Sigmoid colon (tissue), 7 donors: ENCODE results near the gene GRM4. TPM values are rescaled to one million over a fixed set of nuclear protein-coding genes. Genes with fewer than 3 reads are reported as not detected.

ENCODE experiments used
- DNase-seq: peaks from one replicate; pipeline ENCODE4 v3.0.0-alpha.2; 2019
- H3K27ac ChIP-seq, 4 donors: fragments of 200-600 bp; sonication (generic); one replicate each; pipeline ENCODE4 v1.5.1; 2016 to 2019; ENCODE audit warnings: mild to moderate bottlenecking in 1 of 4
- H3K27me3 ChIP-seq, 3 donors: fragments of 200-600 bp; sonication (generic); one replicate each; pipeline ENCODE4 v1.5.1; 2019; ENCODE audit warnings: mild to moderate bottlenecking in 1 of 3
- H3K36me3 ChIP-seq, 4 donors: fragments of 200-600 bp; sonication (generic); one replicate each; pipeline ENCODE4 v1.5.1; 2016 to 2019
- H3K4me1 ChIP-seq, 4 donors: fragments of 200-600 bp; sonication (generic); one replicate each; pipeline ENCODE4 v1.5.1; 2017 to 2019
- H3K4me3 ChIP-seq, 4 donors: fragments of 200-600 bp; sonication (generic); one replicate each; pipeline ENCODE4 v1.5.1; 2017 to 2019; ENCODE audit warnings: mild to moderate bottlenecking in 2 of 4, moderate library complexity in 1 of 4
- H3K9me3 ChIP-seq, 4 donors: fragments of 200-600 bp in 3 of 4; sonication (generic) in 3 of 4; one replicate each; pipeline versions ENCODE4 v1.5.1 to v1.6.1; 2013 to 2019
- EP300 ChIP-seq, 4 donors: sonication (generic); formaldehyde crosslinking; IDR thresholded peaks; one replicate each; pipeline ENCODE4 v1.6.1; 2017; ENCODE audit warnings: antibody characterized with exemption in 4 of 4
- POLR2A ChIP-seq, 2 donors: fragments of 450-650 bp; IDR thresholded peaks; one replicate each; pipeline ENCODE4 v1.6.1; 2016; ENCODE audit warnings: antibody characterized with exemption in 2 of 2, mild to moderate bottlenecking in 2 of 2, moderate library complexity in 2 of 2
- POLR2AphosphoS5 ChIP-seq, 4 donors: sonication (generic); formaldehyde crosslinking; IDR thresholded peaks; one replicate each; pipeline ENCODE4 v1.6.1; 2017; ENCODE audit warnings: antibody characterized with exemption in 4 of 4
- WGBS, 2 donors: extraction: QIAGEN DNeasy Blood & Tissue Kit; methylation state at CpG; one replicate each; pipeline ENCODE4 v1.1.7; 2013; 5-methylcytosine and 5-hydroxymethylcytosine counted together
- intact Hi-C: fragments of 100-400 bp; cut with DNase I; formaldehyde crosslinking; loops from one replicate; pipeline ENCODE4 v1.15.1; 2023
- polyA plus RNA-seq, 3 donors: library from polyadenylated mRNA; stranded (reverse); fragments of 200-250 nt; gene quantifications; one replicate each; pipeline ENCODE4 v1.2.3, GENCODE V29; 2013
- total RNA-seq, 4 donors: library from RNA; depleted of rRNA; stranded (reverse); fragments of >200 nt; gene quantifications; one replicate each; pipeline ENCODE4 v1.1.0, GENCODE V29; 2016
- TF ChIP-seq, protein P1 (sequence below), 4 experiments: fragments of 450-650 bp in 3 of 4; fragments of 200-600 bp in 1 of 4; IDR thresholded peaks; one replicate each; pipeline ENCODE4 v1.5.1; 2016 to 2019; ENCODE audit warnings: antibody characterized with exemption in 4 of 4, mild to moderate bottlenecking in 3 of 4, moderate library complexity in 2 of 4
- donor health status: healthy with polysubstance abuse.
- donor health status: Bipolar disorder and iron deficiency.
- donor health status: healthy.

The GRM4 gene
- total and polyA plus RNA-seq, 7 donors: 0.07 to 0.14 TPM; not detected in 5

DNA sequence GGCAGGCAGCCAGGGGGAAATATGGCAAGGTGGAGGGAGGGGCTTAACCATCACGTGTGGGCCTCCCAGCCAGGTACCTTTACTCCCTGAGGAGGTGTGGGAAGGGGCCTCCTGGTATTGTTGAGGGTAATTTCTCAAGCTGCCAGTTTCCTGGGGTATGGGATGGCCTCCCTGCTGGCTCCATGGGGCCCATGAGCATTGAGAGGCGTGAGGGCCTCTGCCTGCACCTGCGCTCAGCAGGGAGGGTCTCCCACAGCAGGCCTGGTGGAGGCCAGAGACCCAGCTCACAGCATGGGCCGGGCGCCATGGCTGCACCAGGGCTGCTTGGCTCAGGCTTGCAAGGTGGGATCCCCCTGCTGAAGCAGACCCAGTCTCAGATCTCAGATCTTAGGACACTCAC is 113.0 kb downstream of the GRM4 start:
- H3K27me3 ChIP-seq: peaks cover 0 to 5% (median 0%) of the 10 kb centered on the region in 3 donors
- intact Hi-C loops: no loop called here

DNA sequence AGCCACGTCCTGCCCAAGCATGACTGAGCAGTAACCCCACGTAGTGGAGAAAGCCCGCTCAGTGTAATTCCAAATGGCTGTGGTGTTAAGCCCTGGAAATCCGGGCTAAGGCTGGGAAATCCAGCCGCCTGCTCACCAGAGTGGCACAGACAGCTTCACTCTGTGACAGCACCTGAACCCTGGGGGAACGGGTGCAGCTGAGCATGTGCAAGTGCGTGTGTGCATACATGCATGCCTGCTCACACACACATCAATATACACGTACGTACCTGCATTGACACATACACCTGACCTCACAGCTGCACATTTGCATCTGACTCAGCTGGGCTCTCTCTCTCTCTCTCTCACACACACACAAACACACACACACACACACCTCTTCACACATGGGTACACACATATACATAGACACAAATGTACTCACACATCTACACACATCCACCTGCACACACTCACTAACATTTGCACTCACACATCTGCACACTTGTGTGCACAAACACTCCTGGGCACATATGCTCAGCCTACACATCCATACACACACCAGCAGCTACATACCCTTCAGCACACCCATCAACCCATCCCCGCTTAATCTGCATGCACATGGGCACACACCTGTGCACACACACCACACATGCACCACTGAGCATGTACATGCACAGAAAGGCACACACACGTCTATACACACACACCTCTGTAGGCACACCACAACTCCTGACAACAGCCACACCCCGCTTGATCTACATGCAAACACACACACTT is 114.1 kb downstream of the GRM4 start:
- no peaks in the 10 kb centered on the region for H3K4me1 ChIP-seq
- DNase-seq: no peak
- H3K27me3 ChIP-seq: peaks cover 0 to 5% (median 0%) of the 10 kb centered on the region in 3 donors
- intact Hi-C loops: no loop called here
- H3K4me3 ChIP-seq: no peak overlapping the region
- WGBS, 2 donors: 82% methylated on average over 12 of the region's 12 CpGs
- no peaks in the 10 kb centered on the region for H3K9me3 ChIP-seq
- H3K27ac ChIP-seq: no peak overlapping the region
- no peaks in the 10 kb centered on the region for H3K36me3 ChIP-seq
- TF ChIP-seq POLR2A (IDR thresholded peaks at IDR 0.05) (no peak), POLR2AphosphoS5 (IDR thresholded peaks at IDR 0.05) (no peak), EP300 (IDR thresholded peaks at IDR 0.05) (no peak)
- TF ChIP-seq, protein P1, sequence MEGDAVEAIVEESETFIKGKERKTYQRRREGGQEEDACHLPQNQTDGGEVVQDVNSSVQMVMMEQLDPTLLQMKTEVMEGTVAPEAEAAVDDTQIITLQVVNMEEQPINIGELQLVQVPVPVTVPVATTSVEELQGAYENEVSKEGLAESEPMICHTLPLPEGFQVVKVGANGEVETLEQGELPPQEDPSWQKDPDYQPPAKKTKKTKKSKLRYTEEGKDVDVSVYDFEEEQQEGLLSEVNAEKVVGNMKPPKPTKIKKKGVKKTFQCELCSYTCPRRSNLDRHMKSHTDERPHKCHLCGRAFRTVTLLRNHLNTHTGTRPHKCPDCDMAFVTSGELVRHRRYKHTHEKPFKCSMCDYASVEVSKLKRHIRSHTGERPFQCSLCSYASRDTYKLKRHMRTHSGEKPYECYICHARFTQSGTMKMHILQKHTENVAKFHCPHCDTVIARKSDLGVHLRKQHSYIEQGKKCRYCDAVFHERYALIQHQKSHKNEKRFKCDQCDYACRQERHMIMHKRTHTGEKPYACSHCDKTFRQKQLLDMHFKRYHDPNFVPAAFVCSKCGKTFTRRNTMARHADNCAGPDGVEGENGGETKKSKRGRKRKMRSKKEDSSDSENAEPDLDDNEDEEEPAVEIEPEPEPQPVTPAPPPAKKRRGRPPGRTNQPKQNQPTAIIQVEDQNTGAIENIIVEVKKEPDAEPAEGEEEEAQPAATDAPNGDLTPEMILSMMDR (IDR thresholded peaks at IDR 0.05): no peak

More for the DNA sequence above, 113.0 kb downstream of the GRM4 start:
- TF ChIP-seq POLR2AphosphoS5 (IDR thresholded peaks at IDR 0.05) (no peak), EP300 (IDR thresholded peaks at IDR 0.05) (no peak), POLR2A (IDR thresholded peaks at IDR 0.05) (no peak)
- TF ChIP-seq, protein P1 (IDR thresholded peaks at IDR 0.05): no peak
- DNase-seq: no peak
- Histone ChIP-seq H3K36me3 (no peaks in the 10 kb centered on the region), H3K4me3 (no peak overlapping the region), H3K4me1 (no peaks in the 10 kb centered on the region), H3K27ac (no peak overlapping the region), H3K9me3 (no peaks in the 10 kb centered on the region)
- WGBS, 2 donors: 85% methylated on average over 5 of the region's 5 CpGs

DNA sequence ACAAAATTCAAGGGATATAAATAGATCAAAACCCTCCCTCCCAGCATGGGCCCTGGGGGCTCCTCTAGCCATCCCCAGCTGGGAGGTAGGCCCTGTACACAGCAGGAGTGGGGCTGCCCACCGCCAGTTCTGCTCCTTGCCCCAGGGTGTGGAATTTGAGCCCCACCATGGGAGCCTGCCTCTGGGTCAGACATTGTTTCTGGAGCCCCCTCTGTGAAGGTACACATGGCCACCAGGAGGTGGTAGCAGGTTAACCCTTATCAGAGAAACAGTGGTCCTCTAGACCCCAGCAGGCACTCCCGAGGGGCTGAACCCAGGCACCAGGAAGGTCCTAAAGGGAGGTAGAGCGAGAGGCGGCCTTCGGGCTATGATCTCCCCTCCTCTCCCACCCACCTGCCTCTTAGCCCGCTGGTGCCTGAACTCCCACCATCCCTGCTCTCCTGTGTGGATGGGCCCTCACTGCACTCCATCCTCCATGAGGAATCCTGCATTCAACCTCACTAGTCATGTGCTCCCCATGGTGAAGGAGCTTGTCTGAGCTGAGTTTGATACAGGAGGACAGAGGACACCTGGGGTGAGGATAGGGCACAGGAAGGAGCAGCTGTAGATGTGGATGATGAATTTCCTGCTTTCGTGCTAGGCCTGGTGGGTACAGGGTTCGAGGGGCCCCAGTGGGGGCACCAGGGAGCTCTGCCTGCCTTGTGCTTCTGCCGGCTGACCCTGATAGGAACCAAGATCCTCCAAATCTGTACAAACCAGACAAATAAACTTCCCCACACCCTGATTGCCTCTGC is 114.9 kb downstream of the GRM4 start:
- no peaks in the 10 kb centered on the region for H3K9me3 ChIP-seq
- no peak for TF ChIP-seq POLR2A (IDR thresholded peaks at IDR 0.05)
- intact Hi-C loops: no loop called here
- no peaks in the 10 kb centered on the region for H3K4me1 ChIP-seq
- DNase-seq: no peak
- peaks cover 0 to 5% (median 0%) of the 10 kb centered on the region in 3 donors for H3K27me3 ChIP-seq
- H3K4me3 ChIP-seq: no peak overlapping the region
- whole genome bisulfite sequencing, 2 donors: 82 to 90% methylated on average over 9 of the region's 9 CpGs
- no peaks in the 10 kb centered on the region for H3K36me3 ChIP-seq
- H3K27ac ChIP-seq: no peak overlapping the region

DNA sequence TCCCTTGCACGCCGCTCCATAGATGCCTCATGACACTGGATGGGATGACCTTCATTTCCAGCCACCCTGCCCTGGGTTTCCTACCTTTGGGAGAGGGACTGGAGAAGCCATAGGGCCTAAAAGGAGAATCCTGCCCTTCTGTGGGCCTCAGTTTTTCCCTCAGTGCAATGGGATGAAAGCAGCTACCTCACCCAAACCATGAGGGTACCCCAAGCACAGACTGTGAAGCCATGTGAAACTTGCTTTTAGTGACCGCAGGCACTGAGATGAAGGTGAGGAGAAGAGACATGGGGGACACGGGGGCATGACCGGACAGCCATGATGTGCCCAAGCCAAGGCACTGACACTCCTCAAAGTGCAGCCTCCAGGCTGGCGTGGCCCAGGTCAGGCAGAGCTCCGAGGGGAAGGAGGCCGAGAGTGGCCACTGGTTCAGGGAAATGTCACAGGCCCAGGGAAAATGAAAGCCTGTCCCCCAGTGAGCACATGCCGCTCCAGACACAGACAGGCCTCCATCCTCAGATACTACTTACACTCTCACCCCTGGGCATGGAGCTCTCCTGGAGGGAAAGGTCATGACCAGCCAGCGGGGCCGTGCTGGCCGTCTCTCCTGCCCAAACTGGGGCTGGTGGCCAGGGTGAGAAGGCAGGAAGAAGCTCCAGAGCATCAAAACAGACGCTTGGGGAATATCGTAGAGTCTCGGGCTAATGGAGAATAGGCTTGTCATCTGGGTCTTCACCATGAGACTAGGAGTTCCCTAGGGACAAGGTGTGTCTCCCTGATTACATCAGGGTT is 116.2 kb downstream of the GRM4 start:
- 93% methylated on average over 15 of the region's 15 CpGs for WGBS, 2 donors
- TF ChIP-seq POLR2AphosphoS5 (IDR thresholded peaks at IDR 0.05): no peak
- no peak for TF ChIP-seq EP300 (IDR thresholded peaks at IDR 0.05)
- no peak for TF ChIP-seq POLR2A (IDR thresholded peaks at IDR 0.05)
- TF ChIP-seq, protein P1 (IDR thresholded peaks at IDR 0.05): no peak
- Histone ChIP-seq H3K4me1 (no peaks in the 10 kb centered on the region), H3K9me3 (no peaks in the 10 kb centered on the region), H3K4me3 (no peak overlapping the region), H3K36me3 (no peaks in the 10 kb centered on the region), H3K27ac (no peak overlapping the region), H3K27me3 (peaks cover 0 to 5% (median 0%) of the 10 kb centered on the region in 3 donors)
- DNase-seq: no peak
- intact Hi-C loops: loop anchor here (10.0 kb wide), 1 partner anchor 175 kb away; no protein-coding TSS in a partner anchor
